HepG2 (cell line): ENCODE measurements around the gene TPM1. TPM values are rescaled to one million over a fixed set of nuclear protein-coding genes. Genes with fewer than 3 reads are reported as not detected.
A peak's percentile ranks its signal among the peaks of the same experiment; 100 is the strongest.

Source experiments
- DZIP1 ChIP-seq: sonication (generic); formaldehyde crosslinking; IDR thresholded peaks from 2 replicates; pipeline ENCODE4 v1.5.0; 2020; ENCODE audit warnings: mild to moderate bottlenecking, missing genetic modification reagents
- GMEB1 ChIP-seq: sonication (generic); formaldehyde crosslinking; IDR thresholded peaks from 2 replicates; pipeline ENCODE4 v1.5.1; 2020; ENCODE audit warnings: missing genetic modification reagents, mild to moderate bottlenecking, borderline replicate concordance
- HMG20A ChIP-seq: IDR thresholded peaks from 2 replicates; pipeline ENCODE4 v1.6.1; 2016; ENCODE audit warnings: borderline replicate concordance
- HOXA7 ChIP-seq: sonication (generic); formaldehyde crosslinking; IDR thresholded peaks from 2 replicates; pipeline ENCODE4 v1.8.1; 2022; ENCODE audit warnings: mild to moderate bottlenecking, missing genetic modification reagents, moderate library complexity
- KDM5B ChIP-seq: sonication (generic); formaldehyde crosslinking; IDR thresholded peaks from 2 replicates; pipeline ENCODE4 v1.4.0; 2020; ENCODE audit warnings: missing genetic modification reagents, mild to moderate bottlenecking, borderline replicate concordance
- ZGPAT ChIP-seq: IDR thresholded peaks from 2 replicates; pipeline ENCODE4 v1.6.1; 2016; ENCODE audit warnings: mild to moderate bottlenecking
- ZMAT5 ChIP-seq: sonication (generic); formaldehyde crosslinking; IDR thresholded peaks from 2 replicates; pipeline ENCODE4 v1.5.0; 2020; ENCODE audit warnings: mild to moderate bottlenecking, low read depth, missing genetic modification reagents, borderline replicate concordance
- ZNF138 ChIP-seq: sonication (generic); formaldehyde crosslinking; IDR thresholded peaks from 2 replicates; pipeline ENCODE4 v1.5.0; 2020; ENCODE audit warnings: mild to moderate bottlenecking, low read depth, missing genetic modification reagents
- ZNF567 ChIP-seq: sonication (generic); formaldehyde crosslinking; IDR thresholded peaks from 2 replicates; pipeline ENCODE4 v1.8.1; 2023; ENCODE audit warnings: mild to moderate bottlenecking, missing genetic modification reagents, borderline replicate concordance
- ZNF597 ChIP-seq: sonication (generic); formaldehyde crosslinking; IDR thresholded peaks from 2 replicates; pipeline ENCODE4 v1.5.0; 2020; ENCODE audit warnings: missing genetic modification reagents
- ZNF646 ChIP-seq: sonication (generic); formaldehyde crosslinking; IDR thresholded peaks from 2 replicates; pipeline ENCODE4 v1.9.0; 2021; ENCODE audit warnings: mild to moderate bottlenecking, missing genetic modification reagents
- ZNF7 ChIP-seq: IDR thresholded peaks from 2 replicates; pipeline ENCODE4 v1.6.1; 2016; ENCODE audit warnings: missing biosample characterization, missing genetic modification reagents
- ZNF766 ChIP-seq: sonication (generic); formaldehyde crosslinking; IDR thresholded peaks from 2 replicates; pipeline ENCODE4 v1.5.0; 2020; ENCODE audit warnings: missing genetic modification reagents, borderline replicate concordance
- polyA plus RNA-seq, 8 experiments: library from polyadenylated mRNA; depleted of rRNA in 3 of 8; stranded (reverse) in 7 of 8; unstranded in 1 of 8; fragments of >200 nt; fragmentation: Illumina TruSeq in 4 of 8; extraction: Trizol in 4 of 8; gene quantifications; 2 replicates each; pipeline versions ENCODE4 v1.2.1 to v1.2.3, GENCODE V29; 2011 to 2016; ENCODE audit warnings: low read depth in 4 of 8, missing spikeins in 1 of 8, mixed read lengths in 1 of 8; ENCODE audit not compliant: insufficient read depth in 1 of 8
- total RNA-seq, 5 experiments: library from RNA; depleted of rRNA; stranded (reverse); fragments of >200 nt; fragmentation: Illumina TruSeq; extraction: Trizol; gene quantifications; 2 replicates each; pipeline ENCODE4 v1.2.3, GENCODE V29; 2016; ENCODE audit warnings: low read depth in 1 of 5

The TPM1 gene
- total and polyA plus RNA-seq, 2 of the 13 experiments (the other 11 are each of a cell fraction or from before 2014, with no cell fraction given) = 98.9 to 109 TPM

- TF ChIP-seq ZNF766 = 0 out of 2 replicates have a peak, but pooled peaks have one; percentile 38
- TF ChIP-seq DZIP1 (CRISPR knock-in tag) = no peak; the same call in none of the 2 replicates
- no peak; the same call in 1 of the 2 replicates for TF ChIP-seq ZGPAT (CRISPR knock-in tag)
- no peak; the same call in 1 of the 2 replicates for TF ChIP-seq HMG20A (CRISPR knock-in tag)
- TF ChIP-seq ZNF646 (CRISPR knock-in tag) = no peak
- no peak for TF ChIP-seq HOXA7 (CRISPR knock-in tag)
- no peak for TF ChIP-seq ZNF7 (CRISPR knock-in tag)
- TF ChIP-seq ZMAT5 (CRISPR knock-in tag) = no peak
- TF ChIP-seq ZNF567 (CRISPR knock-in tag) = peak; percentile 93
- TF ChIP-seq GMEB1 (CRISPR knock-in tag) = peak; percentile 59; the same call in 1 of the 2 replicates
- no peak for TF ChIP-seq ZNF138
- peak; percentile 34; the same call in 1 of the 2 replicates for TF ChIP-seq KDM5B (CRISPR knock-in tag)
- no peak for TF ChIP-seq ZNF597 (CRISPR knock-in tag)
Observed at GRCh38 chr15:63048115-63048775, 5.7 kb downstream of the TPM1 start (continued).
